Gastroesophageal sphincter (tissue), 3 donors: ENCODE measurements around the gene SF3B3.

Experiments used
- EP300 ChIP-seq: sonication (generic); formaldehyde crosslinking; IDR thresholded peaks from one replicate; pipeline ENCODE4 v1.6.1; 2017; ENCODE audit warnings: antibody characterized with exemption, mild to moderate bottlenecking
- POLR2A ChIP-seq, 2 donors: fragments of 450-650 bp; IDR thresholded peaks; one replicate each; pipeline ENCODE4 v1.6.1; 2017; ENCODE audit warnings: antibody characterized with exemption in 2 of 2, mild to moderate bottlenecking in 2 of 2, moderate library complexity in 1 of 2
- POLR2AphosphoS5 ChIP-seq: sonication (generic); formaldehyde crosslinking; IDR thresholded peaks from one replicate; pipeline ENCODE4 v1.6.1; 2017; ENCODE audit warnings: antibody characterized with exemption
- TF ChIP-seq, protein P1 (sequence below), 4 experiments: fragments of 200-600 bp in 2 of 4; fragments of 450-650 bp in 2 of 4; sonication (generic) in 1 of 4; IDR thresholded peaks; one replicate each; pipeline ENCODE4 v1.5.1; 2017 to 2019; ENCODE audit warnings: antibody characterized with exemption in 4 of 4, mild to moderate bottlenecking in 2 of 4, moderate library complexity in 2 of 4

DNA sequence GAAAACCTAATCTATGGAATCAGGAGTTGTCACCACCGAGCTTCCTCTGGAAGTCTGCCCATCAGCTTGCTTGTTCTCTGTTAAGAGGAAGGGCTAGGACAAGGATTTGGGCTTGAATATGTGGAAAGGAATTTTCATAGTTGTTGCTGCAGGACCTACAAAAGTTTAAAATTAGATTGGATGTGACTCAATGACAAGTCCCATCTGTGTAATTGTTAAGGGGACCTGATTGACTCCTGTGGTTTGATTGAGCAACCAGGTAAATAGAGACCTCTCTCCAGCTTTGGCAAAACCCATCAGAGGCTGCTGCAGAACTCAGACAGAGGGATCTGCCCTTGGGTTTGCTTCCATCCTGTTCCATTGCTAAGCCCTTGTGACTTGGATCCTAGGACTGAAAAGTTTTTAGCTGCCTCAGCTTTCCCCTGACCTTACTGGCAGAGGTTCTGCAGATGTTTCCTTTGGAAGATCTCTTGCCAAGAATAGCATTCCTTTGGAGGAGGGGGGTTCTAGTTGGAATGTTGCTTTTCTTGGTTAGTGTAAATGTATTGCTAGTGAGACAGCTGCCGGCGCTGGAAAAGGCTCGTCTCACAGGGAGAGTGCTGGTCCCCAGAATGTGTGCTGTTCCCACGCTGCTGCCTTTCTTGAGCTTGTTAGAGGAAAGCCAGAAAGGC lies 50.0 kb downstream of the SF3B3 start:
- TF ChIP-seq POLR2A (IDR thresholded peaks at IDR 0.05) = no peak
- TF ChIP-seq, protein P1, sequence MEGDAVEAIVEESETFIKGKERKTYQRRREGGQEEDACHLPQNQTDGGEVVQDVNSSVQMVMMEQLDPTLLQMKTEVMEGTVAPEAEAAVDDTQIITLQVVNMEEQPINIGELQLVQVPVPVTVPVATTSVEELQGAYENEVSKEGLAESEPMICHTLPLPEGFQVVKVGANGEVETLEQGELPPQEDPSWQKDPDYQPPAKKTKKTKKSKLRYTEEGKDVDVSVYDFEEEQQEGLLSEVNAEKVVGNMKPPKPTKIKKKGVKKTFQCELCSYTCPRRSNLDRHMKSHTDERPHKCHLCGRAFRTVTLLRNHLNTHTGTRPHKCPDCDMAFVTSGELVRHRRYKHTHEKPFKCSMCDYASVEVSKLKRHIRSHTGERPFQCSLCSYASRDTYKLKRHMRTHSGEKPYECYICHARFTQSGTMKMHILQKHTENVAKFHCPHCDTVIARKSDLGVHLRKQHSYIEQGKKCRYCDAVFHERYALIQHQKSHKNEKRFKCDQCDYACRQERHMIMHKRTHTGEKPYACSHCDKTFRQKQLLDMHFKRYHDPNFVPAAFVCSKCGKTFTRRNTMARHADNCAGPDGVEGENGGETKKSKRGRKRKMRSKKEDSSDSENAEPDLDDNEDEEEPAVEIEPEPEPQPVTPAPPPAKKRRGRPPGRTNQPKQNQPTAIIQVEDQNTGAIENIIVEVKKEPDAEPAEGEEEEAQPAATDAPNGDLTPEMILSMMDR (IDR thresholded peaks at IDR 0.05) = no peak
- peak; percentile 44 for TF ChIP-seq POLR2AphosphoS5
- TF ChIP-seq EP300 = no peak
